Colonic mucosa (tissue), 4 donors: ENCODE measurements around the gene PLVAP. TPM values are rescaled to one million over a fixed set of nuclear protein-coding genes. Genes with fewer than 3 reads are reported as not detected.

Experiments used
- DNase-seq: peaks from one replicate; pipeline ENCODE4 v3.0.0-alpha.2; 2020
- H3K27ac ChIP-seq: fragments of 200-600 bp; one replicate; pipeline ENCODE4 v1.8.0; 2021
- H3K27me3 ChIP-seq: fragments of 200-600 bp; one replicate; pipeline ENCODE4 v1.8.0; 2021
- H3K36me3 ChIP-seq: fragments of 200-600 bp; one replicate; pipeline ENCODE4 v1.8.0; 2021
- H3K4me1 ChIP-seq: fragments of 200-600 bp; one replicate; pipeline ENCODE4 v1.8.0; 2021; ENCODE audit warnings: mild to moderate bottlenecking
- H3K4me3 ChIP-seq: fragments of 200-600 bp; one replicate; pipeline ENCODE4 v1.8.0; 2021
- H3K9ac ChIP-seq, 2 donors: one replicate each; pipeline ENCODE4 v1.7.0; 2013; ENCODE audit warnings: control low read depth in 2 of 2, low read depth in 2 of 2, low read length in 2 of 2
- H3K9me3 ChIP-seq: fragments of 200-600 bp; one replicate; pipeline ENCODE4 v1.8.0; 2021
- intact Hi-C: fragments of 100-400 bp; cut with DNase I; formaldehyde crosslinking; loops from one replicate; pipeline ENCODE4 v1.14.1; 2022
- total RNA-seq, 2 donors: library from RNA; stranded (reverse); fragmentation: NEBNext Ultra II Directional in 1 of 2; extraction: Animal tissue kit (Norgen Biotek cat#: 25700) in 1 of 2; gene quantifications; one replicate each; pipeline ENCODE4 v1.2.1, GENCODE V29; 2021
- TF ChIP-seq, protein P1 (sequence below): fragments of 200-600 bp; IDR thresholded peaks from one replicate; pipeline ENCODE4 v1.8.0; 2022; ENCODE audit warnings: antibody characterized with exemption, mild to moderate bottlenecking
- donor health status: healthy.
- donor health status: DM: no; HTN: no; CAD: no.
- donor health status: DM: no; HTN: no; CAD: no.

PLVAP gene, protein sequence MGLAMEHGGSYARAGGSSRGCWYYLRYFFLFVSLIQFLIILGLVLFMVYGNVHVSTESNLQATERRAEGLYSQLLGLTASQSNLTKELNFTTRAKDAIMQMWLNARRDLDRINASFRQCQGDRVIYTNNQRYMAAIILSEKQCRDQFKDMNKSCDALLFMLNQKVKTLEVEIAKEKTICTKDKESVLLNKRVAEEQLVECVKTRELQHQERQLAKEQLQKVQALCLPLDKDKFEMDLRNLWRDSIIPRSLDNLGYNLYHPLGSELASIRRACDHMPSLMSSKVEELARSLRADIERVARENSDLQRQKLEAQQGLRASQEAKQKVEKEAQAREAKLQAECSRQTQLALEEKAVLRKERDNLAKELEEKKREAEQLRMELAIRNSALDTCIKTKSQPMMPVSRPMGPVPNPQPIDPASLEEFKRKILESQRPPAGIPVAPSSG
- 10 to 100 TPM; 20.8 to 47.1 TPM for total RNA-seq

DNA sequence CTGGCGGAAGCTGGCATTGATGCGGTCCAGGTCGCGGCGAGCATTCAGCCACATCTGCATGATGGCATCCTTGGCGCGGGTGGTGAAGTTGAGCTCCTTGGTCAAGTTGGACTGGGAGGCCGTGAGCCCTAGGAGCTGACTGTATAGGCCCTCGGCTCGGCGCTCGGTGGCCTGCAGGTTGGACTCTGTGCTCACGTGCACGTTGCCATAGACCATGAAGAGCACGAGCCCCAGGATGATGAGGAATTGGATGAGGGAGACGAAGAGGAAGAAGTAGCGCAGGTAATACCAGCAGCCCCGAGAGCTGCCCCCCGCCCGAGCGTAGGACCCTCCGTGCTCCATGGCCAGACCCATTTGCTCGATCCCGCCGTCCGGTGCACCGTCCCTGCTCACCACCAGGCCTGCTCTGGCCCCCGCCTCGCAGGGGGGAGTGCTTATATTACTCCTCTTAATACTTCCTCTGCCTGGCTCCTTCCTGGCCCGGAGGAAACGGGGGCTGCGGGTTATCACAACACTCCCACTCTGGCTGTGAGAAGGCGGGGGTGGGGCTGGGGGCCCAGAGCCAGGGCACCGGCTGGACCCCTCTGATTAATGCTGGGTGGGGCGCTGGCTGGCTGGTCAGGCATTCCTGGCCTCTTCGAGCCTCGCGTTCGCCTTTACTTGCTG lies at the start of gene PLVAP:
PLVAP (minus strand) TSS at position 408 of the 666 bp plus-strand sequence; CDS start at position 354, 54 bp downstream.
- Histone ChIP-seq H3K27me3 (no peaks in the 10 kb centered on the region), H3K4me3 (peak within 1 kb of the TSS; percentile 2), H3K36me3 (no peaks in the 10 kb centered on the region), H3K27ac (no peak within 1 kb of the TSS), H3K9me3 (no peaks in the 10 kb centered on the region), H3K4me1 (no peaks in the 10 kb centered on the region), H3K9ac (no peak within 1 kb of the TSS)
- DNase-seq = no peak
- intact Hi-C loops = no loop called here
- TF ChIP-seq, protein P1, sequence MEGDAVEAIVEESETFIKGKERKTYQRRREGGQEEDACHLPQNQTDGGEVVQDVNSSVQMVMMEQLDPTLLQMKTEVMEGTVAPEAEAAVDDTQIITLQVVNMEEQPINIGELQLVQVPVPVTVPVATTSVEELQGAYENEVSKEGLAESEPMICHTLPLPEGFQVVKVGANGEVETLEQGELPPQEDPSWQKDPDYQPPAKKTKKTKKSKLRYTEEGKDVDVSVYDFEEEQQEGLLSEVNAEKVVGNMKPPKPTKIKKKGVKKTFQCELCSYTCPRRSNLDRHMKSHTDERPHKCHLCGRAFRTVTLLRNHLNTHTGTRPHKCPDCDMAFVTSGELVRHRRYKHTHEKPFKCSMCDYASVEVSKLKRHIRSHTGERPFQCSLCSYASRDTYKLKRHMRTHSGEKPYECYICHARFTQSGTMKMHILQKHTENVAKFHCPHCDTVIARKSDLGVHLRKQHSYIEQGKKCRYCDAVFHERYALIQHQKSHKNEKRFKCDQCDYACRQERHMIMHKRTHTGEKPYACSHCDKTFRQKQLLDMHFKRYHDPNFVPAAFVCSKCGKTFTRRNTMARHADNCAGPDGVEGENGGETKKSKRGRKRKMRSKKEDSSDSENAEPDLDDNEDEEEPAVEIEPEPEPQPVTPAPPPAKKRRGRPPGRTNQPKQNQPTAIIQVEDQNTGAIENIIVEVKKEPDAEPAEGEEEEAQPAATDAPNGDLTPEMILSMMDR = no peak

DNA sequence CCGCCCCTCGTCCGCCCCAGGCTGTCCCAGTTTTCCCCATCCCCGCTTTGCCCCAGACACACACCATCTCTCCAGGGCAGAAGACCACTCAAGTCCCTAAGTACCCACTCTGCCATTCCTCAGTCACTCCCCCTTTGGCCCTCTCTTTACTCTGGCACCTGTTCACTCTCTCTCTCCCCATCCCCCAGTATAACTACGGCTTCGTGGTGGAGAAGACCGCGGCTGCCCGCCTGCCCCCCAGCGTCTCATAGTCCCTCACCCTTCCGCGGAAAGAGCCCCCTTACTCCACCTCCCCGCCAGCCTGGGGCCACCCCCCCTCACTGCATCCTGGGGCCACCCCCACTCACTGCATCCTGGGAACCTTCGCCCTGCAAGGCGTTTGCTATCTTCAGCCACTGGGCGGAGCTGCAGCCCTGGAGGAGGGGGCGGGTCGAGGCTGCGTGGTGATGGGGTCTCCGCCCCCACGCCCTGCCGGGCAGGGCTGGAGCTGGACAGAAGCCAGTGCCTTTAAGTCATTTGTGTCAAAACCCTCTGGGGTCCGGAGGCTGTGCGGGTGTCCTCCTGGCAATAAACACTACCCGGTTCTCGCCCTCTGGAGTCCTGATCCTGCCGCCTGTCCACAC lies 47.7 kb upstream of the PLVAP start:
- intact Hi-C loops = no loop called here
- TF ChIP-seq, protein P1 = no peak
- H3K27me3 ChIP-seq = no peaks in the 10 kb centered on the region
- no peak overlapping the region for H3K9ac ChIP-seq
- H3K27ac ChIP-seq = no peak overlapping the region
- H3K4me3 ChIP-seq = no peak overlapping the region
- no peaks in the 10 kb centered on the region for H3K36me3 ChIP-seq
- DNase-seq = peak; percentile 26
- H3K9me3 ChIP-seq = no peaks in the 10 kb centered on the region
- H3K4me1 ChIP-seq = peaks cover 4% of the 10 kb centered on the region

DNA sequence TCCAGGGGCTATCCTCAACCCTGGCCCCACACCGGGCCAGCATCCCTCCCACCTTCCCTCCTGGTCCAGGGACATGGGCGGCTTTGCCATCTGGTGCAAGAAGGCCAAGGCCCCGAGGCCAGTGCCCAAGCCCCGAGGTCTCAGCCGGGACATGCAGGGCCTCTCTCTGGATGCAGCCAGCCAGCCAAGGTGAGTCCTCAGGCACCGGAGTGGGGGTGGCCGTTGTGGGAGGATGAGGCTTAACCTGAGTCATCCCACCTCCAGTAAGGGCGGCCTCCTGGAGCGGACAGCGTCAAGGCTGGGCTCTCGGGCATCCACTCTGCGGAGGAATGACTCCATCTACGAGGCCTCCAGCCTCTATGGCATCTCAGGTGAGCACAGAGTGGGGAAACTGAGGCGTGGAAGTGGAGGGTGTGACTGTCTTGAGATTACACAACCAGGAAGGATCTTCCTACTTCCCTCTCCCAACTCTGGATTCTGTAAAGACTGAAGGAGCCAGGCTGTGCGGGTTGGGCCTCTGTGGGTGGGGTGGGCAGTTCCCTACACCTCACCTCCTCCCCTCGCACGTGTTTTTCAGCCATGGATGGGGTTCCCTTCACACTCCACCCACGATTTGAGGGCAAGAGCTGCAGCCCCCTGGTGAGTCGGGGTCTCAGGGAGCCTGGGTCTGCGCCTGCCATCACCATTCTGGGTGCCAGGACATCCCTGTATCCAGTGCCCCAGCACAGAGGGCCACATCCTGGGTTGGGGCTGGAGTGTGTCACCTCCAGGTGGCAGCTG lies 46.5 kb upstream of the PLVAP start:
- Histone ChIP-seq H3K27me3 (no peaks in the 10 kb centered on the region), H3K4me1 (peaks cover 4% of the 10 kb centered on the region), H3K9me3 (no peaks in the 10 kb centered on the region), H3K9ac (no peak overlapping the region), H3K36me3 (no peaks in the 10 kb centered on the region), H3K4me3 (no peak overlapping the region), H3K27ac (no peak overlapping the region)
- TF ChIP-seq, protein P1 = no peak
- intact Hi-C loops = no loop called here
- DNase-seq = no peak

DNA sequence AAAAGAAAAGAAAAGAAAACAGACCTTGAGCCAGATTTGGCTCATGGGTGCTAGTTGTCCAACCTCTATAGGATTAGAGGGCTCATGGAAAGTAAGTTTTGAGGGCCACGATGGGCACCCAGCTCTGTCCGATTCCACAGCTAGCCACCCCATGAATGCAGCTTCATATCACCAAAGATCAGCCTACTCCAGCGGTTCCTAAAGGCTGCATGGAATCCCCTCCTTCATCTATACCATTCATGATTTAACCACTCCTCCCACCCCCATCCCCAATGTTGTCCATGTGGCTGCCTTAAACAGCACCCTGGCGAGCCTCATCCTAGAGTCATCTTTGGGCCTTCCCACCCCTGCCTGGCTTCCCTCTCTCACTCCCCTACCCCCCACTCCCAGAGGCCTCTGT lies 44.8 kb upstream of the PLVAP start:
- H3K4me3 ChIP-seq = no peak overlapping the region
- no peak for DNase-seq
- TF ChIP-seq, protein P1 = no peak

DNA sequence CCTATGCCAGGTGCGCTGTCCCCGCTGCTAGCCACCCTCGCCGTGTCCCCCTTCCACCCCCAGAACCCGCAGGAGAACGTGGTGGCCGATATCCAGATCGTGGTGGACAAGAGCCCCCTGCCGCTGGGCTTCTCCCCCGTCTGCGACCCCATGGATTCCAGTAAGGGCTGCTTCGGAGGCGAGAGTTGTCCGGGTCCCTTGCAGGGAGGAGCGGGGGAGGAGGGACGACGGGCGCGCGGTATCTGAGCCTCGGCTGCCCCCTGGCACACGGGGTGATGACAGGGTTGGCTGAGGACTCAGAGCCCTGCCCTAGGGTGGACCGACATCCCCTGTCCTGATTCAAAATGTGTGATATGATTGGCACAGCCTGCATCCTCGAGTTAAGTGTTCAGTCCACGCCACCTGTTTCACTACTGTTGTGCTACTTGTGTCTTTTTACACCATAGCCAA lies 43.4 kb upstream of the PLVAP start:
- Histone ChIP-seq H3K4me3 (peak overlapping the region; percentile 67), H3K27ac (no peak overlapping the region), H3K9me3 (no peaks in the 10 kb centered on the region), H3K27me3 (no peaks in the 10 kb centered on the region), H3K4me1 (peaks cover 4% of the 10 kb centered on the region), H3K36me3 (no peaks in the 10 kb centered on the region), H3K9ac (peak overlapping the region; percentile 41 to 67)
- TF ChIP-seq, protein P1 = no peak
- intact Hi-C loops = no loop called here
- DNase-seq = peak; percentile 47

More for the DNA sequence above, 44.8 kb upstream of the PLVAP start:
- Histone ChIP-seq H3K27ac (no peak overlapping the region), H3K4me1 (peaks cover 4% of the 10 kb centered on the region), H3K9me3 (no peaks in the 10 kb centered on the region), H3K9ac (no peak overlapping the region), H3K27me3 (no peaks in the 10 kb centered on the region), H3K36me3 (no peaks in the 10 kb centered on the region)
- intact Hi-C loops = no loop called here
